PFSK-1 (cell line): ENCODE results near the gene RFPL4A. TPM values are rescaled to one million over a fixed set of nuclear protein-coding genes. Genes with fewer than 3 reads are reported as not detected.
"Not testable (repeated sequence)": the region's sequence is repeated elsewhere in the genome, so short reads cannot be mapped to it uniquely, and the experiment has no call there.

Experiments used
- FOXP2 ChIP-seq: optimal IDR thresholded peaks from 2 replicates; pipeline ENCODE3; 2011; ENCODE audit warnings: borderline replicate concordance, control low read depth, inconsistent platforms; ENCODE audit not compliant: insufficient read depth; ENCODE audit errors: extremely low read length, extremely low read depth
- POLR2AphosphoS5 ChIP-seq: IDR thresholded peaks from 2 replicates; pipeline ENCODE4 v1.6.1; 2012; ENCODE audit warnings: low read depth, mild to moderate bottlenecking, control low read depth, low read length, moderate library complexity
- SIN3A ChIP-seq: IDR thresholded peaks from 2 replicates; pipeline ENCODE4 v1.6.1; 2012; ENCODE audit warnings: mild to moderate bottlenecking, low read length, moderate library complexity, borderline replicate concordance; ENCODE audit not compliant: insufficient read depth
- TAF1 ChIP-seq: IDR thresholded peaks from 2 replicates; pipeline ENCODE4 v1.6.1; 2012; ENCODE audit warnings: low read length, control low read depth, borderline replicate concordance; ENCODE audit not compliant: insufficient read depth
- polyA plus RNA-seq: library from polyadenylated mRNA; unstranded; fragments of >200 nt; gene quantifications from one replicate; pipeline ENCODE4 v1.2.1, GENCODE V29; 2012; ENCODE audit warnings: low read depth, missing spikeins; ENCODE audit not compliant: insufficient read length
- TF ChIP-seq, protein P1 (sequence below), 2 experiments: IDR thresholded peaks; 2 replicates each; pipeline versions ENCODE4 v1.6.1 to v1.8.0; 2011 to 2012; ENCODE audit warnings: low read depth in 2 of 2, low read length in 2 of 2, control low read depth in 1 of 2, inconsistent platforms in 1 of 2, mild to moderate bottlenecking in 1 of 2, moderate library complexity in 1 of 2; ENCODE audit not compliant: insufficient read depth in 1 of 2

The RFPL4A gene
- not detected for polyA plus RNA-seq

DNA sequence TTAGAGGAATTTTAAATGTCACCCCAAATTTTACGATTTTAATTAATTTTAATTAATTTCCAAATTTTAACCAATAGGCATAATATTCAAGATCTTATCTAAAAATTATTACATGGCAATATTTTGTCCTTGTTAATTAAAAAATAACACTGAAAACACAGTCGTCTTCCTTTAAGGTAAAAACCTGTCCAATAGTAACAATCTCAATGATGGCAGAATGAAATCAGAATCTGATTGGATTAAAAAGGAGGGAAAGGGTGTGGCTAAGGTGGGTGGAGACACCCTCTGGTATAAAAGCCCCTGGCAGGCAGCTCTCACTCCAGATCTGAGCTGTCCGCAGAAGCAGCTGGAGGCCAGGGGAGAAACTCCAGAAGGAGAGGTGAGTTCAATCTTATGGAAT lies at the start of gene RFPL4A:
RFPL4A (plus strand) TSS at position 301 of the 400 bp plus-strand sequence. CDS start 2,704 bp downstream, outside the sequence.
- TF ChIP-seq FOXP2, SIN3A: not testable (repeated sequence)
- TF ChIP-seq, protein P1, sequence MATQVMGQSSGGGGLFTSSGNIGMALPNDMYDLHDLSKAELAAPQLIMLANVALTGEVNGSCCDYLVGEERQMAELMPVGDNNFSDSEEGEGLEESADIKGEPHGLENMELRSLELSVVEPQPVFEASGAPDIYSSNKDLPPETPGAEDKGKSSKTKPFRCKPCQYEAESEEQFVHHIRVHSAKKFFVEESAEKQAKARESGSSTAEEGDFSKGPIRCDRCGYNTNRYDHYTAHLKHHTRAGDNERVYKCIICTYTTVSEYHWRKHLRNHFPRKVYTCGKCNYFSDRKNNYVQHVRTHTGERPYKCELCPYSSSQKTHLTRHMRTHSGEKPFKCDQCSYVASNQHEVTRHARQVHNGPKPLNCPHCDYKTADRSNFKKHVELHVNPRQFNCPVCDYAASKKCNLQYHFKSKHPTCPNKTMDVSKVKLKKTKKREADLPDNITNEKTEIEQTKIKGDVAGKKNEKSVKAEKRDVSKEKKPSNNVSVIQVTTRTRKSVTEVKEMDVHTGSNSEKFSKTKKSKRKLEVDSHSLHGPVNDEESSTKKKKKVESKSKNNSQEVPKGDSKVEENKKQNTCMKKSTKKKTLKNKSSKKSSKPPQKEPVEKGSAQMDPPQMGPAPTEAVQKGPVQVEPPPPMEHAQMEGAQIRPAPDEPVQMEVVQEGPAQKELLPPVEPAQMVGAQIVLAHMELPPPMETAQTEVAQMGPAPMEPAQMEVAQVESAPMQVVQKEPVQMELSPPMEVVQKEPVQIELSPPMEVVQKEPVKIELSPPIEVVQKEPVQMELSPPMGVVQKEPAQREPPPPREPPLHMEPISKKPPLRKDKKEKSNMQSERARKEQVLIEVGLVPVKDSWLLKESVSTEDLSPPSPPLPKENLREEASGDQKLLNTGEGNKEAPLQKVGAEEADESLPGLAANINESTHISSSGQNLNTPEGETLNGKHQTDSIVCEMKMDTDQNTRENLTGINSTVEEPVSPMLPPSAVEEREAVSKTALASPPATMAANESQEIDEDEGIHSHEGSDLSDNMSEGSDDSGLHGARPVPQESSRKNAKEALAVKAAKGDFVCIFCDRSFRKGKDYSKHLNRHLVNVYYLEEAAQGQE (IDR thresholded peaks at IDR 0.05; ENCODE audit: insufficient read depth in 1 of 2, low read depth in 2 of 2, low read length in 2 of 2), result not testable (repeated sequence)

DNA sequence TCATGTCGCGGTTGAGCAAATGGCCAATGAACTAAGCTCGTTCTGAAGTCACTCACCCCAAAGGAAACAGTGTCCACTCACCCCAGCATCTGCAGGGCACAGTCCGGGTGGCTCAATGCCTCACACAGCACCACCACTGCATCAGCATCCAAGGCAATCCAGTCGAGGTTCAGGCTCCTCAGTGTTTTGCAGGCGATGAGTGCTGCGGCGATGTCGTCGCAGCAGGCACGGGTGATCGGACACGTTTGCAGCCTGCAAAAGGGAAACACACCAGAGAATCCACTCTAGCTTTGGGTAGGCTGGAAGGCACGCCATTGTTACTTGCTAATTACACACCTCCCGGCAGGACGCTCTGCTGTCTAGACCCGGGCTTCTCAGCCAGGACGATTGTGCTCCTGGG lies 47.2 kb upstream of the RFPL4A start:
- TF ChIP-seq POLR2AphosphoS5 (no peak), FOXP2 (no peak), SIN3A (no peak), TAF1 (no peak)
- TF ChIP-seq, protein P1 (IDR thresholded peaks at IDR 0.05; ENCODE audit: insufficient read depth in 1 of 2, low read depth in 2 of 2, low read length in 2 of 2), result no peak

DNA sequence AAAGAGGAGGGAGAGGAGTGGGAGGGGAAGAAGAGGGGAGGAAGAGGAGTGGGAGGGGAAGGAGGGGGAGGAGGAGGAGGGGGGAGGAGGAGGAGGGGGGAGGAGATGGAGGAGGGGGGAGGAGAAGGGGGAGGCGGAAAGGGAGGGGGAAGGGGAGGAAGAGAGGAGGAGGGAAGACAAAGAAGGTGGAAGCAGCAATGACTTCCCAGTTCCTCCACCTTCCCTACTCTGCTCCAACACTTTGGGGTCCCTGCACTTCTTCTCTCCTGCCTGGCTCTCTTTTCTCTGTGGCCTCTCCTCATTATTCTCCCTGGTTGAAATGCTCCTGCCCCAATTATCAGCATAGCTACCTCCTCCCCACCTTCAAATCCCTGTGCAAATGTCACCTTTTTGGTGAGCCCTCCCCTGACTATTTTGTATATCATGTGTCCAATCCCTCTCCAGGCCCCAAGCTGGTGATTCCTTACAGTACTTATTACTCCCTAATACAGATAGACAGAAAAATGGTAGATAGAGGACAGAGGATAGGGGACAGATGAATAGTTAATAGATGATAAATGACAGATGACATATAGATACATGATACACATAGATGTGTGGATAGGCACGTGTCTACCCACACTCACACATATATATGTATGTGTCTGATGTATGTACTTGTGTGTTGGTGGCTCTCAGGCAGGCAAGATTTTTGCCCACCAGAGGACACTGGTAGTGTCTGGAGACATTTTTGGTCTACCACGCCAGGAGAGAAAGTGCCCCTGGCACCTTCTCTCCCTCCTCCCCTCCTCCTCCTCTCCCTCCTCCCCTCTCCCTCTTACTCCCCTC lies 45.9 kb upstream of the RFPL4A start:
- TF ChIP-seq SIN3A (no peak), FOXP2 (no peak), TAF1 (no peak), POLR2AphosphoS5 (no peak)
- TF ChIP-seq, protein P1 (IDR thresholded peaks at IDR 0.05; ENCODE audit: insufficient read depth in 1 of 2, low read depth in 2 of 2, low read length in 2 of 2), result no peak

DNA sequence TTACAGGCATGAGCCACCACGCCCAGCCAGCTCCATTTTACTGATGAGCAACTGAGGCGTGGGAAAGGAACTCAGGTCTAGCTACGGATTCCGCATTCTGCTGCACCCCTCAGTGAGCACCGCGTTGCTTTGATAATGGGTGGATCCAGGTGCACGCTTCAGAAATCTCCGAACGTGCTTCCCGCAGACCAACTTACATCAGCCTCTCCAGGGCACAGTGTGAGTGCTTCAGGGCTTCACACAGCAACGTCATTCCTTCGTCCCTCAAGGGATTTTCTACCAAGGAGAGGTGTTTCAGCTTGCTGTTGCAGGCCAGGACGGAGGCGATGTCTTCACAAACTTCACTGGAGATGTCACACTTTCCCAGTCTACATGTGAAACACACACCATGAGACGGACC lies 42.4 kb upstream of the RFPL4A start:
- TF ChIP-seq TAF1, result no peak
- TF ChIP-seq, protein P1 (IDR thresholded peaks at IDR 0.05; ENCODE audit: insufficient read depth in 1 of 2, low read depth in 2 of 2, low read length in 2 of 2), result no peak
- TF ChIP-seq SIN3A, result no peak
- TF ChIP-seq POLR2AphosphoS5, result no peak
- TF ChIP-seq FOXP2, result no peak

DNA sequence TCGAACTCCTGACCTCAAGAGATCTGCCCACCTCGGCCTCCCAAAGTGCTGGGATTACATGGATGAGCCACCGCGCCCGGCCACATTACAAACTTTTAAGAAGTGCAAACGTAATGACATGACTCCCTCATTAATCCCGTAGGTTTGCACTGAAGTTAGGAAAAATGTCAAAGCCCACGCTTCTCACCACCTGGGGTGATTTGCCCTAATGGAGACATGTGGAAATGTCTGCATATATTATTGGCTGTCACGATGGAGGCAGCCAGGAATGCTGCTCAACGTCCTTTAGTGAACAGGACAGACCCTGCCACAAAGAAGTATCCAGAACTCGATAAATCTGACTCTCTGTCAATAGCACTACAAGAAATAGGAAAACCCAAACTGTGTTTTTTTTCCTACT lies 41.6 kb upstream of the RFPL4A start:
- TF ChIP-seq TAF1 (no peak), POLR2AphosphoS5 (no peak), FOXP2 (no peak), SIN3A (no peak)
- TF ChIP-seq, protein P1 (IDR thresholded peaks at IDR 0.05; ENCODE audit: insufficient read depth in 1 of 2, low read depth in 2 of 2, low read length in 2 of 2), result no peak
